ENCODE measurements around the gene CNTLN.

DNA sequence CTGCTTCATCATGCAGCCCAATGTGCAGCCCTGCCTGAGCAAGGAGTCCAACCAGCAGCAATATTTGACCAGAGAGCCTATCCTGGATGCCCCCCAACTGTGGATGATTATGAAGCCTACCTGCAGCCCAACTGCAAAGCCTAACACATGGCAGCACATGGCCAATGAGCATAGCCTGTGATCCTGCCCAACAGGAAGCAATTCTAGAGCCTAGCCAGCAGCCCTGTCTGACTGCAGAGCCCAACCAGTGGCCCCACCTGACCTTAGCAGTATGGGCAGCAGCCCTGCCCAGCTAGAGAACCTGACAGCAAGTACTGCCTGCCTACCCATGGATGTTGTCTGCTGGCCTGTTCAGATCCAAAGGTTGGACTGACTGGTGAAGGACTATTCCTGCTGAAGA, 346.7 kb downstream of the CNTLN start:
- TF ChIP-seq, protein P1, sequence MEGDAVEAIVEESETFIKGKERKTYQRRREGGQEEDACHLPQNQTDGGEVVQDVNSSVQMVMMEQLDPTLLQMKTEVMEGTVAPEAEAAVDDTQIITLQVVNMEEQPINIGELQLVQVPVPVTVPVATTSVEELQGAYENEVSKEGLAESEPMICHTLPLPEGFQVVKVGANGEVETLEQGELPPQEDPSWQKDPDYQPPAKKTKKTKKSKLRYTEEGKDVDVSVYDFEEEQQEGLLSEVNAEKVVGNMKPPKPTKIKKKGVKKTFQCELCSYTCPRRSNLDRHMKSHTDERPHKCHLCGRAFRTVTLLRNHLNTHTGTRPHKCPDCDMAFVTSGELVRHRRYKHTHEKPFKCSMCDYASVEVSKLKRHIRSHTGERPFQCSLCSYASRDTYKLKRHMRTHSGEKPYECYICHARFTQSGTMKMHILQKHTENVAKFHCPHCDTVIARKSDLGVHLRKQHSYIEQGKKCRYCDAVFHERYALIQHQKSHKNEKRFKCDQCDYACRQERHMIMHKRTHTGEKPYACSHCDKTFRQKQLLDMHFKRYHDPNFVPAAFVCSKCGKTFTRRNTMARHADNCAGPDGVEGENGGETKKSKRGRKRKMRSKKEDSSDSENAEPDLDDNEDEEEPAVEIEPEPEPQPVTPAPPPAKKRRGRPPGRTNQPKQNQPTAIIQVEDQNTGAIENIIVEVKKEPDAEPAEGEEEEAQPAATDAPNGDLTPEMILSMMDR (IDR thresholded peaks at IDR 0.05), result no peak
- no peak for TF ChIP-seq EZH2phosphoT487 (IDR thresholded peaks at IDR 0.05)
